HepG2 (cell line): ENCODE measurements around the gene LITAFD. TPM values are rescaled to one million over a fixed set of nuclear protein-coding genes. Genes with fewer than 3 reads are reported as not detected.

ENCODE experiments used
- HNF4G ChIP-seq, 2 experiments: sonication (generic) in 1 of 2; formaldehyde crosslinking in 1 of 2; IDR thresholded peaks; 2 replicates each; pipeline versions ENCODE4 v1.4.0 to v1.6.1; 2011 to 2020; ENCODE audit warnings: borderline replicate concordance in 2 of 2, low read depth in 2 of 2, mild to moderate bottlenecking in 2 of 2, low read length in 1 of 2, missing genetic modification reagents in 1 of 2, moderate library complexity in 1 of 2
- KMT2A ChIP-seq: sonication (generic); formaldehyde crosslinking; IDR thresholded peaks from 2 replicates; pipeline ENCODE4 v1.4.0; 2020; ENCODE audit warnings: missing genetic modification reagents
- MTERF4 ChIP-seq: sonication (generic); formaldehyde crosslinking; IDR thresholded peaks from 2 replicates; pipeline ENCODE4 v1.8.0; 2023; ENCODE audit warnings: mild to moderate bottlenecking, missing genetic modification reagents
- POLR2AphosphoS2 ChIP-seq: IDR thresholded peaks from 2 replicates; pipeline ENCODE4 v1.6.1; 2011; ENCODE audit warnings: low read depth, low read length, improper control_type of control experiment
- STAT6 ChIP-seq: sonication (generic); formaldehyde crosslinking; IDR thresholded peaks from 2 replicates; pipeline ENCODE4 v1.4.0; 2020; ENCODE audit warnings: missing genetic modification reagents, mild to moderate bottlenecking, borderline replicate concordance
- ZNF253 ChIP-seq: sonication (generic); formaldehyde crosslinking; IDR thresholded peaks from 2 replicates; pipeline ENCODE4 v1.8.0; 2022; ENCODE audit warnings: mild to moderate bottlenecking, missing genetic modification reagents, borderline replicate concordance
- ZNF33B ChIP-seq: sonication (generic); formaldehyde crosslinking; IDR thresholded peaks from 2 replicates; pipeline ENCODE4 v1.5.1; 2020; ENCODE audit warnings: mild to moderate bottlenecking, missing genetic modification reagents
- ZNF460 ChIP-seq: sonication (generic); formaldehyde crosslinking; IDR thresholded peaks from 2 replicates; pipeline ENCODE4 v1.5.1; 2020; ENCODE audit warnings: missing genetic modification reagents, mild to moderate bottlenecking, borderline replicate concordance
- ZNF556 ChIP-seq: sonication (generic); formaldehyde crosslinking; IDR thresholded peaks from 2 replicates; pipeline ENCODE4 v1.4.0; 2020; ENCODE audit warnings: mild to moderate bottlenecking, missing genetic modification reagents, borderline replicate concordance
- ZSCAN12 ChIP-seq: sonication (generic); formaldehyde crosslinking; IDR thresholded peaks from 2 replicates; pipeline ENCODE4 v1.9.0; 2021; ENCODE audit warnings: mild to moderate bottlenecking, missing genetic modification reagents
- polyA plus RNA-seq, 8 experiments: library from polyadenylated mRNA; depleted of rRNA in 3 of 8; stranded (reverse) in 7 of 8; unstranded in 1 of 8; fragments of >200 nt; fragmentation: Illumina TruSeq in 4 of 8; extraction: Trizol in 4 of 8; gene quantifications; 2 replicates each; pipeline versions ENCODE4 v1.2.1 to v1.2.3, GENCODE V29; 2011 to 2016; ENCODE audit warnings: low read depth in 4 of 8, missing spikeins in 1 of 8, mixed read lengths in 1 of 8; ENCODE audit not compliant: insufficient read depth in 1 of 8
- total RNA-seq, 5 experiments: library from RNA; depleted of rRNA; stranded (reverse); fragments of >200 nt; fragmentation: Illumina TruSeq; extraction: Trizol; gene quantifications; 2 replicates each; pipeline ENCODE4 v1.2.3, GENCODE V29; 2016; ENCODE audit warnings: low read depth in 1 of 5

LITAFD gene
- total and polyA plus RNA-seq, 2 of the 13 experiments (the other 11 are each of a cell fraction or from before 2014, with no cell fraction given): not detected

GRCh38 chr16:8880839-8881510 is 1.2 kb upstream of the LITAFD start (continued):
- TF ChIP-seq HNF4G (IDR thresholded peaks at IDR 0.05; ENCODE audit: borderline replicate concordance, low read depth, low read length) (no peak), HNF4G (CRISPR knock-in tag; IDR thresholded peaks at IDR 0.05; ENCODE audit: borderline replicate concordance, low read depth) (peak; percentile 22; the same call in 1 of the 2 replicates), ZNF33B (CRISPR knock-in tag) (0 out of 2 replicates have a peak, but pooled peaks have one; percentile 11), KMT2A (CRISPR knock-in tag) (0 out of 2 replicates have a peak, but pooled peaks have one; percentile 29), ZSCAN12 (CRISPR knock-in tag) (no peak), ZNF556 (CRISPR knock-in tag) (no peak), ZNF460 (CRISPR knock-in tag) (peak; percentile 18; the same call in 1 of the 2 replicates), STAT6 (CRISPR knock-in tag) (0 out of 2 replicates have a peak, but pooled peaks have one; percentile 19), POLR2AphosphoS2 (no peak), ZNF253 (0 out of 2 replicates have a peak, but pooled peaks have one; percentile 43), MTERF4 (0 out of 2 replicates have a peak, but pooled peaks have one; percentile 14)
